ENCODE results near the gene KRT14.
"Not testable (repeated sequence)": the region's sequence is repeated elsewhere in the genome, so short reads cannot be mapped to it uniquely, and the experiment has no call there.

KRT14 gene

GRCh38 chr17:41547378-41547841 lies 39.3 kb downstream of the KRT14 start:
- no peak for DNase-seq (ENCODE audit: low read depth)

GRCh38 chr17:41546819-41547218 lies 39.9 kb downstream of the KRT14 start:
- no peak for DNase-seq (ENCODE audit: low read depth)

GRCh38 chr17:41545829-41546410 lies 40.8 kb downstream of the KRT14 start:
- DNase-seq (ENCODE audit: low read depth) = no peak

GRCh38 chr17:41544935-41545334 lies 41.8 kb downstream of the KRT14 start:
- no peak for DNase-seq (ENCODE audit: low read depth)

GRCh38 chr17:41544491-41544892 lies 42.2 kb downstream of the KRT14 start:
- no peak for DNase-seq (ENCODE audit: low read depth)

- DNase-seq (ENCODE audit: low read depth) = not testable (repeated sequence)
Observed at GRCh38 chr17:41542786-41543185, 43.9 kb downstream of the KRT14 start.

- no peak for DNase-seq (ENCODE audit: low read depth)
Observed at GRCh38 chr17:41542357-41542756, 44.3 kb downstream of the KRT14 start.

- no peak for DNase-seq (ENCODE audit: low read depth)
Observed at GRCh38 chr17:41540921-41541625, 45.6 kb downstream of the KRT14 start.

GRCh38 chr17:41539979-41540701 lies 46.6 kb downstream of the KRT14 start:
- no peak for DNase-seq (ENCODE audit: low read depth)

GRCh38 chr17:41539071-41539492 lies 47.6 kb downstream of the KRT14 start:
- no peak for DNase-seq (ENCODE audit: low read depth)

GRCh38 chr17:41538565-41538991 lies 48.1 kb downstream of the KRT14 start:
- no peak for DNase-seq (ENCODE audit: low read depth)

GRCh38 chr17:41537990-41538389 lies 48.7 kb downstream of the KRT14 start:
- DNase-seq (ENCODE audit: low read depth) = no peak

- DNase-seq (ENCODE audit: low read depth) = no peak
Observed at GRCh38 chr17:41537614-41537954, 49.1 kb downstream of the KRT14 start.

- no peak for DNase-seq (ENCODE audit: low read depth)
Observed at GRCh38 chr17:41536741-41537613, 49.7 kb downstream of the KRT14 start.

GRCh38 chr17:41535764-41536481 lies 50.8 kb downstream of the KRT14 start:
- no peak for DNase-seq (ENCODE audit: low read depth)

GRCh38 chr17:41534899-41535546 lies 51.7 kb downstream of the KRT14 start:
- DNase-seq (ENCODE audit: low read depth) = no peak

- DNase-seq (ENCODE audit: low read depth) = no peak
Observed at GRCh38 chr17:41533613-41534012, 53.1 kb downstream of the KRT14 start.

- no peak for DNase-seq (ENCODE audit: low read depth)
Observed at GRCh38 chr17:41532947-41533570, 53.6 kb downstream of the KRT14 start.

Measured in stromal cell of bone marrow (primary cell).